K562 (cell line): ENCODE measurements around the gene SLC25A1. TPM values are rescaled to one million over a fixed set of nuclear protein-coding genes. Genes with fewer than 3 reads are reported as not detected.

ENCODE experiments used
- ATAC-seq: fragments of 200-7000 bp; cut with Tn5 transposase; 3 replicates; pipeline ENCODE4 v1.9.1; 2020; ENCODE audit warnings: moderate library complexity
- BruUV-seq: library from RNA; stranded (reverse); fragments of 400-500 nt; replicated peaks from 2 replicates; lab custom pipeline; 2021; lab: Mats Ljungman, UMichigan
- CTCF ChIA-PET: fragments of 300-600 bp; formaldehyde crosslinking; extraction: SDS; loops from one replicate; lab custom pipeline; 2021; ENCODE audit warnings: low intra/inter-chr PET ratio; lab: Yijun Ruan, JAX
- POLR2A ChIA-PET: fragments of 300-600, 350-650 bp; sonication (Branson Sonifier 250); formaldehyde crosslinking; extraction: SDS; loops from one replicate; lab custom pipeline; 2021; ENCODE audit warnings: antibody characterized with exemption, inconsistent platforms; lab: Yijun Ruan, JAX
- DNase-seq, 4 experiments: peaks; one replicate each; pipeline versions ENCODE4 v3.0.0 to v3.0.0-alpha.2; 2011 to 2018; ENCODE audit warnings: low spot score in 3 of 4, mixed read lengths in 3 of 4; ENCODE audit errors: extremely low read depth in 1 of 4
- FAIRE-seq: peaks from 2 replicates; lab custom pipeline; 2011; peaks lifted over from hg19 to GRCh38; lab: Jason Lieb, UNC
- H2AFZ ChIP-seq: 2 replicates; pipeline ENCODE4 v1.6.0; 2011; ENCODE audit warnings: low read depth, low read length, control low read depth, inconsistent platforms
- H3K27ac ChIP-seq: fragments of 200-600 bp; 3 replicates; pipeline ENCODE4 v1.8.0; 2011; ENCODE audit warnings: low read depth, mild to moderate bottlenecking, control low read depth, inconsistent platforms, low read length, moderate library complexity, mixed read lengths; ENCODE audit errors: extremely low read depth
- H3K27me3 ChIP-seq, 2 experiments: fragments of 300-600 bp in 1 of 2; 2 replicates in 1 of 2; 3 replicates in 1 of 2; pipeline versions ENCODE4 v1.6.0 to v1.8.0; 2011; ENCODE audit warnings: inconsistent platforms in 2 of 2, low read length in 2 of 2, mild to moderate bottlenecking in 1 of 2, mixed read lengths in 1 of 2, moderate library complexity in 1 of 2; ENCODE audit not compliant: control insufficient read depth in 2 of 2, insufficient read depth in 2 of 2
- H3K36me3 ChIP-seq: fragments of 300-600 bp; 3 replicates; pipeline ENCODE4 v1.8.0; 2011; ENCODE audit warnings: mild to moderate bottlenecking, low read length, inconsistent platforms; ENCODE audit not compliant: control insufficient read depth, insufficient read depth
- H3K4me1 ChIP-seq, 2 experiments: fragments of 200-600 bp in 1 of 2; replicated peaks in 1 of 2; 2 replicates in 1 of 2; 3 replicates in 1 of 2; pipeline versions ENCODE4 v1.5.1 to v1.8.0; 2011; ENCODE audit warnings: inconsistent platforms in 2 of 2, low read length in 2 of 2, mild to moderate bottlenecking in 1 of 2, mixed read lengths in 1 of 2, moderate library complexity in 1 of 2; ENCODE audit not compliant: control insufficient read depth in 2 of 2, insufficient read depth in 2 of 2
- H3K4me2 ChIP-seq: 2 replicates; pipeline ENCODE4 v1.6.1; 2011; ENCODE audit warnings: low read length, control low read depth, inconsistent platforms, mixed read lengths; ENCODE audit not compliant: insufficient read depth
- H3K4me3 ChIP-seq: fragments of 200-600 bp; sonication (generic), shearing (Covaris generic); 2 replicates; pipeline ENCODE4 v1.5.1; 2016; ENCODE audit warnings: control low read depth, inconsistent platforms
- H3K79me2 ChIP-seq: fragments of 200-600 bp; 3 replicates; pipeline ENCODE4 v1.8.0; 2011; ENCODE audit warnings: low read length, inconsistent platforms; ENCODE audit not compliant: control insufficient read depth, insufficient read depth
- H3K9ac ChIP-seq, 2 experiments: 2 replicates each; pipeline versions ENCODE4 v1.6.0 to v1.6.1; 2011; ENCODE audit warnings: low read depth in 2 of 2, low read length in 2 of 2, control low read depth in 1 of 2, inconsistent platforms in 1 of 2, mild to moderate bottlenecking in 1 of 2, mixed read lengths in 1 of 2; ENCODE audit not compliant: insufficient read depth in 1 of 2
- H3K9me1 ChIP-seq: one replicate; pipeline ENCODE4 v1.6.0; 2011; ENCODE audit warnings: inconsistent platforms, mild to moderate bottlenecking, low read length, moderate library complexity; ENCODE audit not compliant: control insufficient read depth, insufficient read depth
- H3K9me3 ChIP-seq: replicated peaks from 2 replicates; pipeline ENCODE4 v1.5.1; 2011; ENCODE audit warnings: low read depth, low read length, inconsistent platforms; ENCODE audit not compliant: control insufficient read depth, insufficient read depth
- H4K20me1 ChIP-seq: replicated peaks from 2 replicates; pipeline ENCODE4 v1.6.1; 2011; ENCODE audit warnings: low read length, inconsistent platforms, mixed read lengths; ENCODE audit not compliant: control insufficient read depth, insufficient read depth
- FIP1L1 ChIP-seq: fragments of 200-400 bp; formaldehyde crosslinking; IDR thresholded peaks from 2 replicates; pipeline ENCODE4 v1.6.1; 2018; ENCODE audit warnings: mild to moderate bottlenecking, low read depth, low read length; ENCODE audit not compliant: poor library complexity, severe bottlenecking
- FOS ChIP-seq: IDR thresholded peaks from 3 replicates; pipeline ENCODE4 v1.6.1; 2011; ENCODE audit not compliant: insufficient read length; ENCODE audit errors: extremely low read depth
- GMEB1 ChIP-seq: fragments of 250-450 bp; sonication (Bioruptor Pico); IDR thresholded peaks from 2 replicates; pipeline ENCODE4 v1.4.0; 2020; ENCODE audit warnings: mild to moderate bottlenecking
- JUND ChIP-seq, 2 experiments: IDR thresholded peaks; 2 replicates in 1 of 2; 3 replicates in 1 of 2; pipeline ENCODE4 v1.6.1; 2011; ENCODE audit warnings: borderline replicate concordance in 2 of 2, low read depth in 2 of 2, low read length in 2 of 2, improper control_type of control experiment in 1 of 2, missing biosample characterization in 1 of 2, missing genetic modification characterization in 1 of 2, missing genetic modification reagents in 1 of 2
- MXD1 ChIP-seq: fragments of 250-450 bp; sonication (Bioruptor Pico); IDR thresholded peaks from 2 replicates; pipeline ENCODE4 v1.8.0; 2021; ENCODE audit warnings: borderline replicate concordance, mild to moderate bottlenecking, moderate library complexity; ENCODE audit not compliant: poor library complexity, severe bottlenecking
- NR1H2 ChIP-seq: sonication (generic); formaldehyde crosslinking; IDR thresholded peaks from 2 replicates; pipeline ENCODE4 v1.4.0; 2020; ENCODE audit warnings: mild to moderate bottlenecking, missing genetic modification reagents
- SNIP1 ChIP-seq: fragments of 450-650 bp; IDR thresholded peaks from 2 replicates; pipeline ENCODE4 v1.7.1; 2017; ENCODE audit warnings: low read depth, mild to moderate bottlenecking
- ZNF830 ChIP-seq: fragments of 250-450 bp; sonication (Bioruptor Pico); IDR thresholded peaks from 2 replicates; pipeline ENCODE4 v1.5.0; 2021; ENCODE audit warnings: mild to moderate bottlenecking
- WGBS: fragments of 100-300 bp; shearing (Covaris generic); methylation state at CpG from one replicate; pipeline ENCODE4 v1.1.6; 2016; ENCODE audit warnings: low coverage, mixed read lengths; ENCODE audit not compliant: insufficient coverage; ENCODE audit errors: missing lambda C conversion rate; 5-methylcytosine and 5-hydroxymethylcytosine counted together
- in situ Hi-C: fragments of 300-500 bp; cut with MboI; formaldehyde crosslinking; loops from 4 replicates; pipeline ENCODE4 v1.15.0; 2018; ENCODE audit warnings: inconsistent platforms, mixed read lengths
- intact Hi-C: fragments of 100-400 bp; cut with micrococcal nuclease; formaldehyde crosslinking; loops from 2 replicates; pipeline ENCODE4 v1.14.2; 2022
- polyA plus RNA-seq, 8 experiments: library from polyadenylated mRNA; depleted of rRNA in 4 of 8; stranded (reverse) in 5 of 8; unstranded in 3 of 8; fragments of >200 nt; fragmentation: Nextera tagmentation in 2 of 8; fragmentation: Illumina TruSeq in 1 of 8; extraction: Ambion mirVana in 2 of 8; extraction: Trizol in 1 of 8; gene quantifications; 2 replicates each; pipeline versions ENCODE4 v1.2.1 to v1.2.3, GENCODE V29; 2011 to 2014; ENCODE audit warnings: inconsistent platforms in 1 of 8, missing spikeins in 1 of 8
- total RNA-seq, 7 experiments: library from RNA; depleted of rRNA in 6 of 7; stranded (reverse); fragments of >200 nt in 6 of 7; fragmentation: Illumina TruSeq in 2 of 7; extraction: Trizol in 2 of 7; gene quantifications; 2 replicates each; pipeline versions ENCODE4 v1.2.1 to v1.2.3, GENCODE V29; 2011 to 2021; ENCODE audit warnings: low replicate concordance in 1 of 7

SLC25A1 gene
- total and polyA plus RNA-seq, 9 of the 15 experiments (the other 6 are each of a cell fraction or from before 2014, with no cell fraction given), result 11.0 to 408 (median 110) TPM

GRCh38 chr22:19178657-19179496 lies at the start of gene SLC25A1 (continued):
- no peak for TF ChIP-seq FOS
- peak; percentile 85 for TF ChIP-seq MXD1
- TF ChIP-seq FIP1L1, result no peak
- TF ChIP-seq, all 486 proteins: peak for 78

GRCh38 chr22:19228179-19228578 lies 49.6 kb upstream of the SLC25A1 start:
- intact Hi-C loops, result no loop called here
- ChIA-PET CTCF (no interaction called here), POLR2A (no interaction called here)
- H3K36me3 ChIP-seq, result no peaks in the 10 kb centered on the region
- peaks cover 0 to 6% of the 10 kb centered on the region in 2 experiments; a peak in 3 of 5 replicates for H3K4me1 ChIP-seq
- WGBS, result 11% methylated on average over 4 of the region's 4 CpGs
- no peak overlapping the region for H3K9ac ChIP-seq
- in situ Hi-C loops, result no loop called here
- H3K4me2 ChIP-seq, result no peak overlapping the region
- H3K27me3 ChIP-seq, result peaks cover 18 to 27% of the 10 kb centered on the region in 2 experiments; a peak in 4 of 5 replicates
- no peak overlapping the region for H3K4me3 ChIP-seq
- FAIRE-seq, result no peak
- ATAC-seq, result no peak
- no peak overlapping the region for H3K27ac ChIP-seq
- no peaks in the 10 kb centered on the region for H4K20me1 ChIP-seq
- DNase-seq, result no peak
- TF ChIP-seq MXD1 (no peak), GMEB1 (CRISPR knock-in tag) (no peak), SNIP1 (no peak), JUND (IDR thresholded peaks at IDR 0.05; ENCODE audit: borderline replicate concordance, low read depth, low read length) (no peak), JUND (tag; IDR thresholded peaks at IDR 0.05; ENCODE audit: borderline replicate concordance, low read depth, low read length) (no peak), ZNF830 (CRISPR knock-in tag) (0 out of 2 replicates have a peak, but pooled peaks have one; percentile 10), NR1H2 (0 out of 2 replicates have a peak, but pooled peaks have one; percentile 39)
- no TSS peak for BruUV-seq
- H3K9me3 ChIP-seq, result no peaks in the 10 kb centered on the region
- H3K9me1 ChIP-seq, result no peaks in the 10 kb centered on the region
- no peak overlapping the region for H2AFZ ChIP-seq
- H3K79me2 ChIP-seq, result no peaks in the 10 kb centered on the region
